ENCODE measurements around the gene GRAMD2B.
"Not testable (repeated sequence)": the region's sequence is repeated elsewhere in the genome, so short reads cannot be mapped to it uniquely, and the experiment has no call there.

The GRAMD2B gene

DNA sequence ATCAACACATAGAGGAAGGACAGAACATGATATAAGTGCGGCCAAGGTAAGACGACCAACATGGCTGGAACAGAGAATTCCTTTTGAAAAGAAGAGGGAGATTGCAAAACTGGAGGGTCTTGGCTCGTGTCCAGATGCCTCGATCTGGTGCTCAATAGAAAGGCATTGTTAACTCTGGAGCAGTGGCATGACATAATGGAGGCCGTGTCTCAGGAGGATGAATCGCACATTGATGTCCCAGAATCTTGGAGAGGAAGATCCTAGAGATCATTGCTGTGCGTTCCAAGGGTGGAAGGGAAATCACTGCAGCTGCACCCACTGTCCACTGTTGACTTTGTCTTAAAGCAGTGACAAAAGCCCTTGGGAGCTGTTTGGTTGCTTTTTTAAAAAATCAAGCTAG is 30.9 kb downstream of the GRAMD2B start:
- no peak for DNase-seq

DNA sequence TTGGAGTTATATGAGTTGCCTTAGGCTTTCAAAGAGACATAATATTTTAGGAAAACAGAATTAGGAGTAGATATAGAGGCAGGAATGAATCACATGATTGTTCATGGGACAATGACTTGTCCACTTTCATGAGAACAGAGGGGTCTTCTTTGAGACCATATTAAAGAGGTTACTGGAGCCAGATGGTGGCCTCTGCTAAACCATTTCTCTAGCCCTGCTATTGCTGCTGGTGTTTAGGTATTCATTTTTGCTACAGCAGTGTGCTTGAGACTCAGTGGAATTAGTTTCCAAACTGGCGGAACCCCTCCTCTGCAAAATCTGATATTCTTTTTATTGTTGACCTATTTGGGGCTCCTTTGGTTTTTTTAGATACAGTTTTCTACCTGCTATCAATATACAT is 31.3 kb downstream of the GRAMD2B start:
- no peak for DNase-seq

DNA sequence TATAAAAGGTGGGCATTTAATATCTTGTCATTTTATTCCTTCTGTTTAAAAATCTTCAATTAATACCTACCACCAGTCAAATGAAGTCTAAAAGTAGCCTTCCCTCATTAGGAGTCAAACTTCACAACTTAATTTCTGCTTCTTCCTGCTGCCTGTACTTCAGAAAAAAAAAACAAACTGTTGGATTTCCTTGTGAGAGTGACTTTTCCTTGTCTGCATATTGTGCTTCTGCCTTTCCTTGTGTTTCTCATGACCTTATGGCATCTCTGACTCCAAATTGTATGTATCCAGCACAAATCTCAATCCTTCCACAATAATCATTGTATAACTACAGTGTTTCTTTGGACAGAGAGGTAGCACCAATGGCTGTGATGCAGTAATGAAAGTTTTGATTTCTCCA is 32.1 kb downstream of the GRAMD2B start:
- DNase-seq, result no peak

DNA sequence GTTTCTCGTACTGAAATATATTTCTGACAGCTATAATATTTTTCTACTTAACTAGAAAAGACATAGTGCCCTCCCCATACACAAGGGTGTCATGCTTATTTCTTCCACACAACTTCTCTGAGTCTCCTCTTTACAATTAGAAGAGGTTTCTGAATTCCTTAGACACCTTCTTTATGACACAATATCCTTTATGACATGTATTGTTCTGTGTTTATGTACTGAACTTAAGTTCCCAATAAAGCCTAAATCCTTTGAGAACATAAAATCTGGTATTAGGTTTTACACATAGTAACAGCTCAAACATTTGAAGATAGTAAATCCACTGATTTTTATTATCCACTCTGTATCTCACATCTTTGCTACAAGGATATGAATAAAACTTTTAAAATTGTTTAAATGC is 32.5 kb downstream of the GRAMD2B start:
- no peak for DNase-seq

DNA sequence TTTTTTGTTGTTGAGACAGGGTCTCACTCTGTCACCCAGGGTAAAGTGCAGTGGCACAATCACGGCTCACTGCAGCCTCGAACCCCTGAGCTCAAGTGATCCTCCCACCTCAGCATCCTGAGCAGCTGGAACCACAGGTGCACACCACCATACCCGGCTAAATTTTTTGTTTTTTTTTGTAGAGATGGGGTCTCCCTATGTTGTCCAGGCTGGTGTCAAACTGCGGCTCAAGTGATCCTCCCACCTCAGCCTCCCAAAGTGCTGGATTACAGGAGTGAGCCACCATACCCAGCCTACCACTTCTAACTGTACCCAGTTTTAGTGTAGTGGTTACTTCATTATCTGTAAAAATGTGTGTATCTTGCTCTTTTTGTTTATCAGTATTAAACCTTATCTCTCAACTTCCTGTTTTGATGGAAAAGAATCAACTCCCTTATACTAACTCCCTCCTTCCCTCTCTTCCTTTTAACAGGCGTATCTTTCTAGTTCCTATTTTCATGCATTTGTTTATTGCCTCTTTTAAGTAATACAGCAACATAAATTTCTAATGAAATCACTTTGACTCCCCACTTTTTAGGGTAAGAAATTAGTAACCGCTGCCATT is 33.1 kb downstream of the GRAMD2B start:
- DNase-seq, result no peak

DNA sequence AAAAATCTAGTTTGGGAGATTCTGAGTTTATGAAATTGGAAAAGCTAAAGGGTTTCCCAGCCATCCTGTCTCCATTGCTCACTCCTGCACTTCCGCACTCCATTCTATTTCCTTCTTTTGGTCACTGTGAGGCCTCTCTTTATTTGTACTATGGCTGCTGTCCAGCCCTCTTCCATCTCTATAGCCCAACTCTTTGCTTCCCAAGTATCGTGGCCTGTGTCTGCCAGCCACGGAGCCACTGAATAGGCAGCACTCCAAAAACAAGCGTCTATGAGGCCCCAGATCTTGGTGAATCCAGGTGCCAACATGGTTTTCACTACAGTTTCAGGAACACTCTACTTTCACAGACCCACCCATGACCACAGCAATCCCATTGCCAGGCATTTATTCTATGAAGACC is 37.2 kb downstream of the GRAMD2B start:
- DNase-seq, result no peak

DNA sequence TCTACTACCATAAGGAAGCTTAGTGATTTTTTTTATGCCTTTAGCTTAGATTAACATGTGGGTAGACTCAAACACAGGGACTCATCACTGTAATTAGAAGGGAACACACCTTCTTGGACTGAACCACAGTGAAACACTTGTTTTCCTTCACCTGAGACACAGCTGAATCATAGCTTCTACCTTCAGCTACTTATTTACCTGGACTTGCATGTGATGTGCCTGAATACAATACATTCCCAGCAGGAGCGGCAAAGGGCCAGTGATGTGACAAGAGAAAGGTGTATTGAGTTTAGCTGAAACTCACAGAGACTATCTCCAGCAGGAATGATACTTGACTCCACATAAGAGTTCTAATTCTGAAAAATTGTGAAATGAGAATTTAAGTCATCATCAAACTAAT is 37.8 kb downstream of the GRAMD2B start:
- no peak for DNase-seq

DNA sequence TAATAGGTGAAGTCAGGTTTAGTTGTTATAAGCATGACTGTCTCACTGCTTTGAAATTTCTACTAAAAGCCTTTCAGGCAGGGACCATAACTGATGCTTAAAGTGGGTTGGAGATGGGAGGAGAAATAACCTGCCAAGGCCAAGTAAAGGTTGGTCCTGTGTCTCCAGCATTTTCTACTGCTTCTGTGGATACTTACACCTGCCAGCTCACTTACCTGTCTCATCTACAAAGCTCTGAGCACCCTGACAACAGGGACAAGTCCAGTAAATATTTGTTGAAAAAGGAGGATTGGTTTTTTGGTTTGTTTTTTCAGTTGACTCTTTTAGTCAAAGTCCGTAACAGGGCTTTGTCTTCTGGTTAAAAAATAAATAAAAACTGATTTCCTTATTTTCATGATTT is 38.6 kb downstream of the GRAMD2B start:
- DNase-seq, result no peak

DNA sequence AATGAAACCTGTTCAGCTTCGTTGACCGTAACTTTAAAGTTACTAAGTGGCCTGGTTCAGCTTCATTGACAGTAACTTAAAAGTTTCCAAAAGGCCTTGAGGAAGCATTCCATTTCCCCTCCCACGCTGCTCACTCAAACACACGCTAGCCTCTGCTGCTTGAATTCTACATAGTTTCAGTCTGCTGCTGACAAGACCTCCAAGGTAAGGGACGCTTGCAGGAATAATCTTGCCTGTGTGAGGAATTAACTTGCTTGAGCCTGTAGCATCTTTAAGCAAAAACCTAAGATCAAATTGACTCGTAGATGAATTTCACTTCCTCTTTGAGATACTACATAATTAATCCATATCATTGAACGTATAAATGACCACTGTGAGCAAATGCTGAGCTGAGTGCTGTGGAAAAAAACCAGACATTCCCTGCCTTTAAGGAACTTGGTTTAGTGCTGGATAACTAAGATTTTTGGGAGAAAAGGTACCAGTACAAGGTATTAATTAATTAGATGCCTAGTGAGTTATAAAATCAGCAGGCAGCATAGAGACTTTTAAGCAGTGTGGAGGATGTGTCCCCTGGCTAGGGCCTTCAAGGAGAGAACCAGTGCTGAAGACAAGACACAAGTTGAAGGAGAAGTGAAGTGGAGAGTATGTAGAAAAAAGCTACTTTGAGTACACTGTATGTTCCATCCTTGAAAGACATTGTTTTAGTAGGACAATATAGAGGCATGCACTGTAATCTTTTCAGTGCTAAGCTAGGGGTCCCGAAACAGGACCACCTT is 39.2 kb downstream of the GRAMD2B start:
- no peak for DNase-seq

DNA sequence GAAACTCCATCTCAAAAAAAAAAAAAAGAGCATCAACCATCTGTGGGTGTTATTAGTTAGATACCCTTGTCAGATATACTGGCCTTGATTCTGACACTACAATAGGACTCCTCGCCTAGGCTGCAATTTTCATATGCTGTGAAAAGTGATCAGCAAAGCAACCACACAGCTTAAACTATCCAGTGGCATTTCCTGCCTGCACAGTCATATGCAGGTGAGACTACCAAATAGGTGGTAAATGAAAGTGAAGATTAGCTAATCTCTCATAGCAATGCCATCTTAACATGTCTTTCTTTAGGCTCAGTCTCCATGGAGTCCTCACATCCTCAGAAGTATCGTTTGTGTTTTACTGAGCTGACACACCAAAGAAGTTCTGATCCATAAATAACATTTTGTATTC is 40.8 kb downstream of the GRAMD2B start:
- DNase-seq, result no peak

DNA sequence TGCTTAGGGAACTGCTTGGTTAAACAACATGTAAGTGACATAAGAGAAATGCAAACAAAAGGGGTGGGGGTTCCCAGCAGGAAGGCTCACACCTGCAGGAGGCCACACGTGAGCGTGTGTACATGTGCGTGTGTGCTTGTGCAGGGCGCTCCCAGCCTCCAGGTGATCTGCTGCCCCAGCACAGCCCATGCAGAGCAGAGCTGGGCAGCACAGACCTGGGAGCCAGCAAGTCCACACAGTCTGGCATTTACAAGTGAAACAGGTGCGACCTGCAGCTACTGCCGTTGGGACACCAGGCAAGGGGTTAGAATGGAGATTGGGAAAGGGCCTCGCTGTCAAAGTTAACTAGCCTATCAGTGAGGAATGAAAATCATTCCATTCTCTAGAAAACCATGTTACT is 41.8 kb downstream of the GRAMD2B start:
- no peak for DNase-seq

DNA sequence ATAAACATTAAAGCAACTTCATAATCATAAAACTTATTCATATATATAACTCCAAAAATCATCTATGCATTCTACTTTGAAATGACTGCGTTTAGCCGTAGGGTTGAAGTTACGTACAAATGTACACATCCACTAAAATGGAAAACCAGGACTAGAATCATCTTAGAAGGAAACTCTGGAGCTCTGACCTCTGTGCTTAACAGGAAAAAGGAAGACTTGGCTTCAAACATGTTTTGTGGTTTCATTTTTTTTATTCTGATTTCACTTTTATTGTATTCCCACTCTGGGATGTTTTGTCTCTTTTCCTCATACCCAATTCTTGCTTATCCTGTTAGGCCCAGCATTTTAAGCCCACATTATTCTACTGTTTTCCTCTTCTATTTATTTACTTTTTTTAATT is 44.9 kb downstream of the GRAMD2B start:
- no peak for DNase-seq

DNA sequence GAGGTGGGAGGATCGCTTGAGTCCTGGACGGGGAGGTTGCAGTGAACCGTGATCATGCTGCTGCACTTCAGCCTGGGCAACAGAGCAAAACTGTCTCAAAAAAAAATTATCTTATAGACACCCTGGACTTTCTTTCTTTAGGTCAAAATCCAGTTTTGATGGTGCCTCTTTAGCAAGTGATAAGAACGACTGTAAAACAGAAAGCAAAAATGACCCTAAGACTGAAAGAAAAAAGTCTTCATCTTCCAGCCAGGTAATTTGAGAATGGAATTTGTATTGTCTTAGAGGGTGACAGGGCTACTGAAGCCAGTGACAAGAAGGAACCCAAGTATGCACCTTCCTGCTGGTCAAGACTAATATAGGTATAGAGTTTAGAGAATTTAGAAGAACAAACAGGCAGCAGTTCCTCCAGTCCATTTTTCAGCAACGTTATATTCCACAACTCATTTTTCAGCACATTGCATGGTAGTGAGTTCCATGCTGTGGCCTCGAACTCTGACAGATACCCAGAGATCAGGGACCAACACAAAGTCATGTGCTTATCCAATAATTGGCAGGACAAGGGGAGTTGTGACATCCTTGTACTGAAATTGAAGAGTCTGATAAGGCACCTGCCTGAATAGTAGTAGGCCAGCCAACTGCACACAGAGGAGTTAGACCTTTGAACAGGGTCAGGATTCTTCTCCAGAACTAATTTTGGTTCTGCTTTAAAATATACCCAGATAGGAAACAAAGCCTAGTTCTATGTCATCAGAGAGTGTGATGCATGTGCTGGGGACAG is 46.5 kb downstream of the GRAMD2B start:
- no peak for DNase-seq

DNA sequence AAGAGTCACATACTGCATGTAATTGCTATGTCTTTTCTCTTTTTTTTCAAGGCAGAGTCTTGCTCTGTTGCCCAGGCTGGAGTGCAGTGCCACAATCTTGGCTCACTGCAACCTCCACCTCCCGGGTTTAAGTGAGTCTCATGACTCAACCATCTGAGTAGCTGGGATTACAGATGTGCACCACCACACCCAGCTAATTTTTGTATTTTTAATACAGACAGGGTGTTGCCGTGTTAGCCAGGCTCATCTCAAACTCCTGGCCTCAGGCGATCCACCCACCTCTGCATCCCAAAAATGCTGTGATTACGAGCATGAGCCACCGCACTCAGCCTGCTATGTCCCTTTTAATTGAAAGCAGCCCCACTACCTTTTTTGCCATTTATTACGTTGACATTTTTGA is 47.3 kb downstream of the GRAMD2B start:
- DNase-seq, result not testable (repeated sequence)

DNA sequence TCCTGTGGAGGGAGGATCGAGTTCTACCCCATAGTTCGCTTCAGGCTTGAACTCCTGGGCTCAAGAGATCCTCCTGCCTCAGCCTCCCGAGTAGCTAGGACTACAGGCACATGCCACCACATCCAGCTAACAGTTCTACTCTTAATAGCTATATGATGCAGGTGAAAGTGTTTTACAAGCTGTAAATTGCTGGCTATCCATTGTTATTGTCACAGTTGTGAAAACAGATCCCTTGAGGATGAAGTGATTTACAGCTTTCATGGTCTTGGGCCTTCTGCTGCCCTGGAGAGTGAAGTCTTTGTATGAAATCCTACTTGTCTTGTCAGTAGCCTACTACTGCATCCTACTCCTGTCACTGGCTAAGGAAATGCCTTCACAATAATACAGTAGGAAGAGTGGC is 48.0 kb downstream of the GRAMD2B start:
- no peak for DNase-seq

DNA sequence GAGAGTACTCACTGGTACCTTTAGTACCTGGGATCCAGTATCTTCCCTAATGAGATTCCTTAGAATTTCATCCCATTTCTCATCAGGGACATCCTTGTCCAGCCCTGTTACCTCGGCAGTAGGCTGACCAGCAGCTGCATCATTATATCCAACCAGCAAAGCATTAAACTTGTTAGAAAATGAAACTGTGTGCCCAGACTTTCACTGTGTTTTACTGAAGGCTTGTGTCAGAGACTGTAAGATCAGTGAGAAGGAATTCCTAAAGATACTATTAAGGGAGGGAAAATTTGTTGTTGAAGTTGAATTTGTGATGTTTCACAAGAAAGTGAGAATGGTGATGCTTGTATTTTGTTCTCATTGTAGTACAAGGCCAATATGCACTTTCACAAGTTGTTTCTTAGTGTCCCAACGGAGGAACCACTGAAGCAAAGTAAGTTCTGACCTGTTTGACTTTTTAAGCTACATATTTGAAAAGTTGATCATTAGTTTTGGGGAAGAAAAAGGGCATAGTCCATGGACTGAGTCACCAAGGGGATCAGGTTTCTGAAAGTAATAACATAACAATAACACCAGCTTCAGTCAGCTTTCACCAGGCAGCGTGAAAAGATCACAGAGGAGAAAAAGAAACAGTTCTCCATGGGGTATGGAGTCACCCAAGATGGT is 48.8 kb downstream of the GRAMD2B start:
- no peak for DNase-seq

DNA sequence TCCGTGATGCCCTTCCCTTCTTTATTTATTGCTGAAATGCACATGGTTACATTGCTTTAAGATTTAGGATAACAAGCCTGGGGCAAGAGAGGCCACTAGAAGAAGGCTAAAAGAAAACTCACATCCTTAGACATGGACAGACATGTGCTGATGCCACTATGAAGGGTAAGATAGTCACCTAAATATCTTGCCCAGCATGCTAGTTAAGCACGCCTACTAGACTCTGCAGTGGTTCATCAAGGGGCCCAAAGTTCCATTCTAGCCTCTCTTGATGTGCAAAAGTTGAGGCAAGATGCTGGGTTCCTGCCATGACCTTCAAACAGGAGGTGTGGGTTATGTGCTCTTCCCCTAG is 49.3 kb downstream of the GRAMD2B start:
- no peak for DNase-seq

DNA sequence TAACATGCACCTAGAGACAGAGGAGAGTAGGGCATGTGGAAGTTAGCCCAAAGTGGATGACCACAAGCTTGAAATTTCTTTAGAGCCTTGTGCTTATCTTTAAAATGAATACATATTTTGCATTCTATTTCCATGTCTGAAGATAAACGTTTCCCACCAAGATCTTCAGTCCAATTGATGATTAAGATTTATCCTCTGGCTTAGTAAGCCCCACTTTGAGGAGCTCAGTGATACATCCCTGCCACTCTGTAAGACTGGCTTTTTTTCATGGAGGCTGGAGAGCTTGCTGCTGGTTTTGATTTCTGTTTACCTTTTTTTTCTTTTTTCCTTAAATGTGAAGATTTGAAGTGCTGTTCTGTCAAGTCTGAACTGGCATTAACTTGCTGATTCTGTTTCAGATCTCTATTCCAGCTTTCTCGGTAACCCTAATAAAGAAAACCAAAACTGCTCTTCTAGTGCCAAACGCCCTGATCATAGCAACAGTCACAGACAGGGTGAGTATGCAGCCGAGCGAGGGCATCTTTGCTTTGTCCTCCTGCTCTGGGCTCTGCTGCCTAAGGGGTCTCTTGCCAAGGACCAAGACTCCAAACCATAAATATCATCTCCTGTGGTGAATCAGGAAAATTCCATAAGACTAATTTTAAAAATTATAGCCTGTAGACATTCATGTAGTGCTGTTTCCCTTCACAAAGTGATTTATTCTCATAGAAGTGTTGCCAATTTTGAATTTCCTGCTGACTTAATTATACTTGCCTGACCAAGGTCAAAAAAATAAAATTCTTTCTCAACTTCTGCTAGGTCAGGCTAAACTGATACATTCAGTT is 54.3 kb downstream of the GRAMD2B start:
- DNase-seq, result no peak

DNA sequence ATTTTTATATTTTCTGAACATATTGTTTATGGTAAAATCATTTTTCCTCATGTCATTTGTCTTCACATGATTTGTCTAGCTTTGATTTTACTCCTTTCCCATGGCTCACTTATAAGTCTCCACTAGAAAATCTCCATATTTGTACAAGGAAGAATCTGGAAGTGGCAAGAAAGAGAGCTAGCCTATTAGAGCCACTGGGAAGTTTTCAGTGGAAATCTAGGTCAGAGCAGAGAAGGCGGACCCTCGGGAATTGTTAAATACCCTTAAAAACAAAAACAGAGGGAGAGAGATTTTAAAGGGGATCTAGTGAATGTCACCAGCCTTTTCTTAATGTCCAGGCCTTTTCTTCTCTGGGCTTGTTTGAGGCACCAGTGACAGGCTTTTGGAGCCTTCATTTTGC is 56.6 kb downstream of the GRAMD2B start:
- DNase-seq, result no peak

DNA sequence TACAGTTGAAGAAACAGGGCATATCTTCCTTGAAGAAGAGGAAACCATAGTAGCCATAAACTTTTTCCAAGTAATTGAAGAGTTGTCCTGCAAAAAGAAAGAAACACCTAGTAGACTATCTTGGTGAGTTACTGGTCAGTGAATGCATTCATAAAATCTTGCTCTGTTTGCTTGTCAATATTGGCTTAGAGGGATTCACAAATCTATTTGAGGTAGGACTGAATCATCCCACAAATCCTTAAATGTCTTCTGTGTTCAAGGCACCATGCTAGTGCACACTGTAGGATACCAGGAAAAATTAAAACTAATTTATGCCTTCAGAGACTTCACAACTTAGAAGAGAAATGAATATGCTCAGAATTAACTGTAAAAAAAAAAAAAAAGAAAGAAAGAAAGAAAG is 57.6 kb downstream of the GRAMD2B start:
- DNase-seq, result no peak

DNA sequence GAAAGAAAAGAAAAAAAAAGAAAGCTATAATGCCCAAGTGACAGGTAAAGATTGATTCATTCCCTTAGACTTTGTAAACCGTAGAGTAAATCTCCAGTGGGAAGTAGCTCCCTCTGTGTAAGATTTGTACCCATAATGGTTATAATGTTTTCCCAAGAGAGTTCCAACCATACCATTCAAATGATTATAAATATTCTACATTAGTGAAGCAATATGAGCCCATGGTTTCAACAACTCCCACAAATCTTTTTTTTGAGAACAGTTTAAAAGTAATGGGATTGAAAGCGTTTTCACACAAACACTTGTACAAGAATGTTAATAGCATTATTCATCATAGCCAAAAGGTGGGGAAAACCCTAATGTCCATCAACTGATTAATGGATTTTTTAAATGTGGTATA is 58.0 kb downstream of the GRAMD2B start:
- DNase-seq, result no peak

DNA sequence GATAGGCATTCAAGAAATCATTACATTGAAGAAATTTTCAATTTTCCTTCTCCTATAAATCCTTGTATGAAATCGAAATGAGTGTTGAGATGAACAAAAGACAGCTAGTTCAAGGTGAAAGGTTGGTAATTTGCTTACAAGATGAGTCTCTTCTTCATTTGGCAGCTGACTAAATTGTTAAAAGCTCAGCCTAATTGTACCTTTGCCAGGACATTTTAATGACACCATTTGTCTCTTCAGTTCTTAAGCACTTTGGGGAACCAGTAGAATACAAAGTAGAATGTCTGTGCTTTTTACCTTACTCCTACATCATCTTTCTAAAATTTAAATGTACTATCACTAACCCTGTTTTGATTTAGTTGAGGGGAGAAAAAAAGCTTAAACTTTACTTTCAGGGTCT is 59.4 kb downstream of the GRAMD2B start:
- no peak for DNase-seq

DNA sequence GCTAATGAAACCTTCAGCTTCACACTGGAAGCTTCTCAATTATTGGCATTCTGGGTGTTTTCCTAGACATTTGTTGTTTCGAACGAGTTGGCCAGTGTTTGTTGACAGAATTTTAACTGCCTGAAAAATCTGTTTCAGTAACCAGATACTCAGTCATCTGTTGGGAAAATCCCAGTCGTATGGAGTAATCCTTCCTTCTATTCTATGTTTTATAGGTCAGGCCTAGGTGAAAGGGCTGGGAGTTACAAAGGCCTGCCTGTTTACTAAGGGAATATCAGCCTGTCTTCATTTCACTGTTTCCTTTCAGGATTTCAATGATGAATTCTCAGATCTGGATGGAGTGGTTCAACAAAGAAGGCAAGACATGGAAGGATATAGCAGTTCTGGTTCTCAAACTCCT is 59.9 kb downstream of the GRAMD2B start:
- no peak for DNase-seq

Data from activated CD4-positive, alpha-beta T cell treated with anti-CD3 and anti-CD28 coated beads, Interleukin-2, amount 50 U/mL, for 4 hours (primary cell).